Colonic mucosa (tissue), 4 donors: ENCODE measurements around the gene NPAS1. TPM values are rescaled to one million over a fixed set of nuclear protein-coding genes. Genes with fewer than 3 reads are reported as not detected.

Source experiments
- DNase-seq: peaks from one replicate; pipeline ENCODE4 v3.0.0-alpha.2; 2020
- H3K27ac ChIP-seq: fragments of 200-600 bp; one replicate; pipeline ENCODE4 v1.8.0; 2021
- H3K27me3 ChIP-seq: fragments of 200-600 bp; one replicate; pipeline ENCODE4 v1.8.0; 2021
- H3K36me3 ChIP-seq: fragments of 200-600 bp; one replicate; pipeline ENCODE4 v1.8.0; 2021
- H3K4me1 ChIP-seq: fragments of 200-600 bp; one replicate; pipeline ENCODE4 v1.8.0; 2021; ENCODE audit warnings: mild to moderate bottlenecking
- H3K4me3 ChIP-seq: fragments of 200-600 bp; one replicate; pipeline ENCODE4 v1.8.0; 2021
- H3K9ac ChIP-seq, 2 donors: one replicate each; pipeline ENCODE4 v1.7.0; 2013; ENCODE audit warnings: control low read depth in 2 of 2, low read depth in 2 of 2, low read length in 2 of 2
- H3K9me3 ChIP-seq: fragments of 200-600 bp; one replicate; pipeline ENCODE4 v1.8.0; 2021
- intact Hi-C: fragments of 100-400 bp; cut with DNase I; formaldehyde crosslinking; loops from one replicate; pipeline ENCODE4 v1.14.1; 2022
- total RNA-seq, 2 donors: library from RNA; stranded (reverse); fragmentation: NEBNext Ultra II Directional in 1 of 2; extraction: Animal tissue kit (Norgen Biotek cat#: 25700) in 1 of 2; gene quantifications; one replicate each; pipeline ENCODE4 v1.2.1, GENCODE V29; 2021
- TF ChIP-seq, protein P1 (sequence below): fragments of 200-600 bp; IDR thresholded peaks from one replicate; pipeline ENCODE4 v1.8.0; 2022; ENCODE audit warnings: antibody characterized with exemption, mild to moderate bottlenecking
- donor health status: healthy.
- donor health status: DM: no; HTN: no; CAD: no.
- donor health status: DM: no; HTN: no; CAD: no.

Gene NPAS1
- total RNA-seq, 2 donors from 2014 or later: 0.35 to 0.64 TPM

- H3K9me3 ChIP-seq: no peaks in the 10 kb centered on the region
- DNase-seq: no peak
- H3K27ac ChIP-seq: no peak overlapping the region
- H3K27me3 ChIP-seq: no peaks in the 10 kb centered on the region
- H3K36me3 ChIP-seq: peaks cover 23% of the 10 kb centered on the region
- peaks cover 3% of the 10 kb centered on the region for H3K4me1 ChIP-seq
- intact Hi-C loops: no loop called here
- TF ChIP-seq, protein P1, sequence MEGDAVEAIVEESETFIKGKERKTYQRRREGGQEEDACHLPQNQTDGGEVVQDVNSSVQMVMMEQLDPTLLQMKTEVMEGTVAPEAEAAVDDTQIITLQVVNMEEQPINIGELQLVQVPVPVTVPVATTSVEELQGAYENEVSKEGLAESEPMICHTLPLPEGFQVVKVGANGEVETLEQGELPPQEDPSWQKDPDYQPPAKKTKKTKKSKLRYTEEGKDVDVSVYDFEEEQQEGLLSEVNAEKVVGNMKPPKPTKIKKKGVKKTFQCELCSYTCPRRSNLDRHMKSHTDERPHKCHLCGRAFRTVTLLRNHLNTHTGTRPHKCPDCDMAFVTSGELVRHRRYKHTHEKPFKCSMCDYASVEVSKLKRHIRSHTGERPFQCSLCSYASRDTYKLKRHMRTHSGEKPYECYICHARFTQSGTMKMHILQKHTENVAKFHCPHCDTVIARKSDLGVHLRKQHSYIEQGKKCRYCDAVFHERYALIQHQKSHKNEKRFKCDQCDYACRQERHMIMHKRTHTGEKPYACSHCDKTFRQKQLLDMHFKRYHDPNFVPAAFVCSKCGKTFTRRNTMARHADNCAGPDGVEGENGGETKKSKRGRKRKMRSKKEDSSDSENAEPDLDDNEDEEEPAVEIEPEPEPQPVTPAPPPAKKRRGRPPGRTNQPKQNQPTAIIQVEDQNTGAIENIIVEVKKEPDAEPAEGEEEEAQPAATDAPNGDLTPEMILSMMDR: no peak
- H3K4me3 ChIP-seq: no peak overlapping the region
- no peak overlapping the region for H3K9ac ChIP-seq
Measured at GRCh38 chr19:47082493-47082892, 62.9 kb downstream of the NPAS1 start.

GRCh38 chr19:47084879-47085439 is 65.3 kb downstream of the NPAS1 start:
- intact Hi-C loops: no loop called here
- no peak for DNase-seq

GRCh38 chr19:47086280-47086679 is 66.6 kb downstream of the NPAS1 start:
- H3K4me1 ChIP-seq: peaks cover 7% of the 10 kb centered on the region
- no peak overlapping the region for H3K4me3 ChIP-seq
- H3K27ac ChIP-seq: no peak overlapping the region
- no peaks in the 10 kb centered on the region for H3K27me3 ChIP-seq
- H3K9me3 ChIP-seq: no peaks in the 10 kb centered on the region
- DNase-seq: no peak
- intact Hi-C loops: no loop called here
- peaks cover 27% of the 10 kb centered on the region for H3K36me3 ChIP-seq
- TF ChIP-seq, protein P1: no peak
- no peak overlapping the region for H3K9ac ChIP-seq

More at GRCh38 chr19:47084879-47085439, 65.3 kb downstream of the NPAS1 start:
- Histone ChIP-seq H3K4me3 (no peak overlapping the region), H3K4me1 (peaks cover 6% of the 10 kb centered on the region), H3K36me3 (peaks cover 23% of the 10 kb centered on the region), H3K27me3 (no peaks in the 10 kb centered on the region), H3K9ac (no peak overlapping the region), H3K9me3 (no peaks in the 10 kb centered on the region), H3K27ac (no peak overlapping the region)
- TF ChIP-seq, protein P1: no peak

DNA sequence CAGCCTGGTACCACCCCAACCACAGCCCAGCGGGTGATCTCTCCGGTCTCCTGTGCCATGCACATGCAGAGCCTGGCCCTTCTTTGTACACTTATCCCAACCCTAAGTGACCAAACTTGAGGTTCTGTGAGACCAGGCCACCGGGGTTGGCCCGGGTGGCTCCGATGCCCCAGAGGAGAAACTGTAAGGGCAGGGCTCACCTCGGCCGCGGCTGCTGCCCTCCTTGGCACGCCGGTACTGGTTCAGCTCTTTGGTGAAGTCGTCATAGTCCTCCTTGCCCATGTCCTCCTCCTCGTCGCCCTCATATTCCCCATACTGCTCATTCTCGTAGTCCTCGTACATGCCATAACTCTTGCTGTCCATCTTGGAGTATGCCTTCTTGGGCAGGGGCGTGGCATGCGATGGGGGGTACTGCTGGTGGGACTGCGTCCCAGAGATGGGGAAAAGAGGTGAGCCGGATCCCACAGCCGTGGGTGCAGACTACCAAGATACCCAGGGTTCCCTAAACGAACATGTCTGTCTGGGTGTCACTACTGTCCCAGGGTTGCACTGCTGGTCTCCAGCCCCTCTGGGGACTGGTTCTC is 70.2 kb downstream of the NPAS1 start:
- intact Hi-C loops: no loop called here
- peak overlapping the region; percentile 69 for H3K27ac ChIP-seq
- no peaks in the 10 kb centered on the region for H3K9me3 ChIP-seq
- H3K27me3 ChIP-seq: no peaks in the 10 kb centered on the region
- H3K4me3 ChIP-seq: no peak overlapping the region
- no peak for DNase-seq
- TF ChIP-seq, protein P1: no peak
- peaks cover 16% of the 10 kb centered on the region for H3K4me1 ChIP-seq
- H3K9ac ChIP-seq: peak overlapping the region in 1 of 2 donors; percentile 64
- H3K36me3 ChIP-seq: peaks cover 5% of the 10 kb centered on the region

DNA sequence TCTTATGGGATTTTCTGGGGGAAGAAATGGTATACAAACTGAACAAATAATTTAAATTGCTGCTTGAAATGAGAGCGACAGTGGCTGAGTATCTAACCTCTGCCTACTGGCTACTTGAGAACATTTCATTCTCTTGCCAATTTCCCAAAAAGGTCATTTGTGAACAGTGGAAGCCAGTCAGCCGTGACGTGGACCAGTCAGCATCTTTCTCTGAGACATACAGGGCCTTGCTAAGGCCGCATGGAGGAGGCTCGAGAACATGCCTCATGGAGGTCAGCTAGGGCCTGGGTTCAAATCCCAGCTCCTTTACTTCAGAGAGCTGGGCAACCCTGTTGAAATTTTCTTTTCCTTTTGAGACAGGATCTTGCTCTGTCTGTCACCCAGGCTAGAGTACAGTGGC is 73.6 kb downstream of the NPAS1 start:
- Histone ChIP-seq H3K4me1 (peaks cover 35% of the 10 kb centered on the region), H3K9ac (no peak overlapping the region), H3K36me3 (peaks cover 4% of the 10 kb centered on the region), H3K9me3 (no peaks in the 10 kb centered on the region), H3K4me3 (no peak overlapping the region), H3K27me3 (no peaks in the 10 kb centered on the region), H3K27ac (peak overlapping the region; percentile 91)
- TF ChIP-seq, protein P1: no peak
- intact Hi-C loops: no loop called here
- DNase-seq: no peak
